Duodenal mucosa (tissue), 2 donors: ENCODE measurements around the gene DLG5.

Source experiments
- H3K27ac ChIP-seq: one replicate; pipeline ENCODE4 v1.7.0; 2013; ENCODE audit warnings: low read depth, low read length
- H3K27me3 ChIP-seq, 2 donors: one replicate each; pipeline ENCODE4 v1.7.0; 2013; ENCODE audit warnings: low read length in 2 of 2, control low read depth in 1 of 2; ENCODE audit not compliant: insufficient read depth in 2 of 2, control insufficient read depth in 1 of 2
- H3K36me3 ChIP-seq, 2 donors: one replicate each; pipeline ENCODE4 v1.7.0; 2013; ENCODE audit warnings: low read length in 2 of 2, control low read depth in 1 of 2; ENCODE audit not compliant: insufficient read depth in 2 of 2, control insufficient read depth in 1 of 2
- H3K4me1 ChIP-seq, 2 donors: one replicate each; pipeline ENCODE4 v1.7.0; 2013; ENCODE audit warnings: low read length in 2 of 2, control low read depth in 1 of 2; ENCODE audit not compliant: insufficient read depth in 2 of 2, control insufficient read depth in 1 of 2
- H3K4me3 ChIP-seq, 2 donors: one replicate each; pipeline ENCODE4 v1.7.0; 2013; ENCODE audit warnings: low read length in 2 of 2, low read depth in 1 of 2
- H3K9ac ChIP-seq, 2 donors: one replicate each; pipeline ENCODE4 v1.7.0; 2013; ENCODE audit warnings: low read length in 2 of 2, low read depth in 1 of 2
- H3K9me3 ChIP-seq, 2 donors: one replicate each; pipeline ENCODE4 v1.7.0; 2013; ENCODE audit warnings: low read length in 2 of 2, control low read depth in 1 of 2; ENCODE audit not compliant: control insufficient read depth in 1 of 2

DLG5 gene

GRCh38 chr10:77792155-77792554 is 134.4 kb downstream of the DLG5 start:
- Histone ChIP-seq H3K27ac (no peak overlapping the region), H3K4me1 (no peaks in the 10 kb centered on the region), H3K27me3 (no peaks in the 10 kb centered on the region), H3K9me3 (no peaks in the 10 kb centered on the region), H3K36me3 (peaks cover 45 to 64% of the 10 kb centered on the region in 2 donors), H3K4me3 (no peak overlapping the region), H3K9ac (no peak overlapping the region)

- H3K9me3 ChIP-seq, result no peaks in the 10 kb centered on the region
- no peak overlapping the region for H3K27ac ChIP-seq
- no peak overlapping the region for H3K4me3 ChIP-seq
- H3K27me3 ChIP-seq, result no peaks in the 10 kb centered on the region
- peaks cover 41 to 57% of the 10 kb centered on the region in 2 donors for H3K36me3 ChIP-seq
- H3K4me1 ChIP-seq, result no peaks in the 10 kb centered on the region
- no peak overlapping the region for H3K9ac ChIP-seq
Measured at GRCh38 chr10:77791506-77791905, 135.0 kb downstream of the DLG5 start.

GRCh38 chr10:77789861-77790260 is 136.7 kb downstream of the DLG5 start:
- no peaks in the 10 kb centered on the region for H3K4me1 ChIP-seq
- H3K4me3 ChIP-seq, result no peak overlapping the region
- H3K27me3 ChIP-seq, result no peaks in the 10 kb centered on the region
- H3K36me3 ChIP-seq, result peaks cover 29 to 43% of the 10 kb centered on the region in 2 donors
- H3K9me3 ChIP-seq, result no peaks in the 10 kb centered on the region
- H3K9ac ChIP-seq, result no peak overlapping the region
- no peak overlapping the region for H3K27ac ChIP-seq

GRCh38 chr10:77789016-77789415 is 137.5 kb downstream of the DLG5 start:
- Histone ChIP-seq H3K9me3 (no peaks in the 10 kb centered on the region), H3K27me3 (no peaks in the 10 kb centered on the region), H3K9ac (no peak overlapping the region), H3K4me3 (no peak overlapping the region), H3K27ac (no peak overlapping the region), H3K4me1 (no peaks in the 10 kb centered on the region), H3K36me3 (peaks cover 29 to 39% of the 10 kb centered on the region in 2 donors)

GRCh38 chr10:77788496-77789010 is 138.0 kb downstream of the DLG5 start:
- peaks cover 29 to 37% of the 10 kb centered on the region in 2 donors for H3K36me3 ChIP-seq
- no peak overlapping the region for H3K9ac ChIP-seq
- no peak overlapping the region for H3K27ac ChIP-seq
- H3K4me3 ChIP-seq, result no peak overlapping the region
- no peaks in the 10 kb centered on the region for H3K27me3 ChIP-seq
- H3K9me3 ChIP-seq, result no peaks in the 10 kb centered on the region
- no peaks in the 10 kb centered on the region for H3K4me1 ChIP-seq

- no peak overlapping the region for H3K4me3 ChIP-seq
- H3K4me1 ChIP-seq, result no peaks in the 10 kb centered on the region
- no peaks in the 10 kb centered on the region for H3K27me3 ChIP-seq
- no peak overlapping the region for H3K9ac ChIP-seq
- H3K36me3 ChIP-seq, result peaks cover 27 to 33% of the 10 kb centered on the region in 2 donors
- H3K27ac ChIP-seq, result no peak overlapping the region
- no peaks in the 10 kb centered on the region for H3K9me3 ChIP-seq
Measured at GRCh38 chr10:77787440-77787839, 139.1 kb downstream of the DLG5 start.

- H3K27me3 ChIP-seq, result no peaks in the 10 kb centered on the region
- H3K27ac ChIP-seq, result no peak overlapping the region
- no peaks in the 10 kb centered on the region for H3K4me1 ChIP-seq
- peaks cover 9 to 37% of the 10 kb centered on the region in 2 donors for H3K36me3 ChIP-seq
- H3K4me3 ChIP-seq, result no peak overlapping the region
- no peak overlapping the region for H3K9ac ChIP-seq
- no peaks in the 10 kb centered on the region for H3K9me3 ChIP-seq
Measured at GRCh38 chr10:77784856-77785255, 141.7 kb downstream of the DLG5 start.

GRCh38 chr10:77782328-77783061 is 144.1 kb downstream of the DLG5 start:
- H3K36me3 ChIP-seq, result peaks cover 7 to 27% of the 10 kb centered on the region in 2 donors
- H3K27ac ChIP-seq, result no peak overlapping the region
- H3K9me3 ChIP-seq, result peaks cover 0 to 4% of the 10 kb centered on the region in 2 donors
- no peaks in the 10 kb centered on the region for H3K27me3 ChIP-seq
- H3K4me3 ChIP-seq, result no peak overlapping the region
- H3K9ac ChIP-seq, result no peak overlapping the region
- H3K4me1 ChIP-seq, result no peaks in the 10 kb centered on the region

GRCh38 chr10:77781451-77782327 is 144.9 kb downstream of the DLG5 start:
- Histone ChIP-seq H3K9ac (no peak overlapping the region), H3K27ac (no peak overlapping the region), H3K4me1 (no peaks in the 10 kb centered on the region), H3K4me3 (no peak overlapping the region), H3K36me3 (peaks cover 4 to 26% of the 10 kb centered on the region in 2 donors), H3K9me3 (peaks cover 0 to 8% of the 10 kb centered on the region in 2 donors), H3K27me3 (no peaks in the 10 kb centered on the region)

- no peaks in the 10 kb centered on the region for H3K27me3 ChIP-seq
- H3K27ac ChIP-seq, result no peak overlapping the region
- H3K9ac ChIP-seq, result no peak overlapping the region
- H3K9me3 ChIP-seq, result peaks cover 0 to 11% of the 10 kb centered on the region in 2 donors
- H3K4me1 ChIP-seq, result no peaks in the 10 kb centered on the region
- H3K4me3 ChIP-seq, result no peak overlapping the region
- peaks cover 4 to 26% of the 10 kb centered on the region in 2 donors for H3K36me3 ChIP-seq
Measured at GRCh38 chr10:77780180-77780579, 146.4 kb downstream of the DLG5 start.
